ENCODE results near the gene CD300C. TPM values are rescaled to one million over a fixed set of nuclear protein-coding genes. Genes with fewer than 3 reads are reported as not detected.

Gene CD300C
- total RNA-seq, 1 donor = not detected

GRCh38 chr17:74549343-74549742 lies 3.4 kb upstream of the CD300C start:
- no peak for TF ChIP-seq CTCF (IDR thresholded peaks at IDR 0.05; ENCODE audit: insufficient read depth, low read depth, low read length)
- DNase-seq (ENCODE audit: low read depth) = no peak
- H3K4me3 ChIP-seq (ENCODE audit: low read depth, low read length) = no peak overlapping the region

- TF ChIP-seq CTCF (IDR thresholded peaks at IDR 0.05; ENCODE audit: insufficient read depth, low read depth, low read length) = no peak
- no peak for DNase-seq (ENCODE audit: low read depth)
- H3K4me3 ChIP-seq (ENCODE audit: low read depth, low read length) = no peak overlapping the region
Observed at GRCh38 chr17:74547736-74548135, 1.8 kb upstream of the CD300C start.

GRCh38 chr17:74547264-74547663 lies 1.3 kb upstream of the CD300C start:
- no peak overlapping the region for H3K4me3 ChIP-seq (ENCODE audit: low read depth, low read length)
- no peak for DNase-seq (ENCODE audit: low read depth)
- no peak for TF ChIP-seq CTCF (IDR thresholded peaks at IDR 0.05; ENCODE audit: insufficient read depth, low read depth, low read length)

GRCh38 chr17:74546586-74546985 lies 671 bp upstream of the CD300C start:
- no peak overlapping the region for H3K4me3 ChIP-seq (ENCODE audit: low read depth, low read length)
- DNase-seq (ENCODE audit: low read depth) = no peak
- TF ChIP-seq CTCF (IDR thresholded peaks at IDR 0.05; ENCODE audit: insufficient read depth, low read depth, low read length) = no peak

GRCh38 chr17:74544991-74545842 lies 698 bp downstream of the CD300C start:
- no peak for TF ChIP-seq CTCF (IDR thresholded peaks at IDR 0.05; ENCODE audit: insufficient read depth, low read depth, low read length)
- DNase-seq (ENCODE audit: low read depth) = no peak
- H3K4me3 ChIP-seq (ENCODE audit: low read depth, low read length) = no peak overlapping the region

- DNase-seq (ENCODE audit: low read depth) = no peak
- H3K4me3 ChIP-seq (ENCODE audit: low read depth, low read length) = no peak overlapping the region
- TF ChIP-seq CTCF (IDR thresholded peaks at IDR 0.05; ENCODE audit: insufficient read depth, low read depth, low read length) = no peak
Observed at GRCh38 chr17:74543891-74544760, 1.8 kb downstream of the CD300C start.
